HEK293 (cell line): ENCODE data around the gene GDPD5.

Experiments
- CTCF ChIA-PET: fragments of 350-600 bp; formaldehyde crosslinking; extraction: SDS; loops from one replicate; lab custom pipeline; 2021; ENCODE audit warnings: antibody characterized with exemption; lab: Yijun Ruan, JAX
- POLR2A ChIA-PET: fragments of 300-600 bp; formaldehyde crosslinking; extraction: SDS; loops from one replicate; lab custom pipeline; 2020; ENCODE audit warnings: antibody characterized with exemption, inconsistent platforms; lab: Yijun Ruan, JAX
- H3K27ac ChIP-seq: fragments of 200-500 bp; sonication (Bioruptor generic); 2 replicates; pipeline ENCODE4 v1.5.1; 2014; ENCODE audit warnings: low read depth, low read length, control low read depth, inconsistent platforms; ENCODE audit errors: extremely low read depth
- H3K36me3 ChIP-seq, 2 experiments: fragments of 200-500 bp in 1 of 2; sonication (Bioruptor generic) in 1 of 2; 1 replicate in 1 of 2; 2 replicates in 1 of 2; pipeline ENCODE4 v1.5.1; 2014 to 2017; ENCODE audit warnings: inconsistent platforms in 2 of 2, low read length in 2 of 2; ENCODE audit not compliant: control insufficient read depth in 2 of 2, insufficient read depth in 1 of 2
- H3K4me1 ChIP-seq: fragments of 200-500 bp; sonication (Bioruptor generic); 2 replicates; pipeline ENCODE4 v1.5.1; 2014; ENCODE audit warnings: mild to moderate bottlenecking, low read length, inconsistent platforms; ENCODE audit not compliant: control insufficient read depth, insufficient read depth
- H3K4me3 ChIP-seq: 2 replicates; pipeline ENCODE4 v1.5.1; 2011; ENCODE audit warnings: low read depth, mild to moderate bottlenecking, control low read depth, low read length, moderate library complexity
- H3K9me3 ChIP-seq: fragments of 200-500 bp; sonication (Bioruptor generic); 2 replicates; pipeline ENCODE4 v1.5.1; 2014; ENCODE audit warnings: low read depth, low read length, inconsistent platforms; ENCODE audit not compliant: control insufficient read depth, insufficient read depth
- GLIS1 ChIP-seq: fragments of 450-650 bp; formaldehyde crosslinking; IDR thresholded peaks from 2 replicates; pipeline ENCODE4 v1.5.1; 2016; ENCODE audit warnings: missing biosample characterization, missing genetic modification characterization
- PBX3 ChIP-seq: sonication (generic); formaldehyde crosslinking; IDR thresholded peaks from 2 replicates; pipeline ENCODE4 v1.8.1; 2022; ENCODE audit warnings: mild to moderate bottlenecking, moderate library complexity, missing genetic modification reagents
- PRDM4 ChIP-seq: fragments of 450-650 bp; formaldehyde crosslinking; IDR thresholded peaks from 2 replicates; pipeline ENCODE4 v1.5.1; 2017; ENCODE audit warnings: missing biosample characterization, missing genetic modification characterization
- YY2 ChIP-seq: fragments of 450-650 bp; formaldehyde crosslinking; IDR thresholded peaks from 2 replicates; pipeline ENCODE4 v1.5.1; 2016; ENCODE audit warnings: missing biosample characterization, missing genetic modification characterization
- ZBTB20 ChIP-seq: fragments of 450-650 bp; formaldehyde crosslinking; IDR thresholded peaks from 2 replicates; pipeline ENCODE4 v1.5.1; 2016; ENCODE audit warnings: missing biosample characterization, missing genetic modification characterization
- ZEB2 ChIP-seq: fragments of 450-650 bp; formaldehyde crosslinking; IDR thresholded peaks from 2 replicates; pipeline ENCODE4 v1.5.1; 2016; ENCODE audit warnings: missing biosample characterization, missing genetic modification characterization
- ZFP69B ChIP-seq: fragments of 450-650 bp; formaldehyde crosslinking; IDR thresholded peaks from 2 replicates; pipeline ENCODE4 v1.5.1; 2016; ENCODE audit warnings: missing biosample characterization, missing genetic modification characterization
- ZNF155 ChIP-seq: fragments of 450-650 bp; formaldehyde crosslinking; IDR thresholded peaks from 2 replicates; pipeline ENCODE4 v1.5.1; 2016; ENCODE audit warnings: missing biosample characterization, missing genetic modification characterization
- ZNF175 ChIP-seq: fragments of 450-650 bp; formaldehyde crosslinking; IDR thresholded peaks from 2 replicates; pipeline ENCODE4 v1.5.1; 2016; ENCODE audit warnings: missing biosample characterization, missing genetic modification characterization
- ZNF19 ChIP-seq: fragments of 450-650 bp; formaldehyde crosslinking; IDR thresholded peaks from 2 replicates; pipeline ENCODE4; 2016; ENCODE audit warnings: missing biosample characterization, missing genetic modification characterization, low read depth
- ZNF202 ChIP-seq: fragments of 450-650 bp; formaldehyde crosslinking; IDR thresholded peaks from 2 replicates; pipeline ENCODE4 v1.5.1; 2016; ENCODE audit warnings: missing biosample characterization, missing genetic modification characterization, borderline replicate concordance
- ZNF280D ChIP-seq: fragments of 450-650 bp; formaldehyde crosslinking; IDR thresholded peaks from 2 replicates; pipeline ENCODE4 v1.5.1; 2016; ENCODE audit warnings: missing biosample characterization, missing genetic modification characterization
- ZNF335 ChIP-seq: fragments of 450-650 bp; formaldehyde crosslinking; conservative IDR thresholded peaks from 2 replicates; pipeline ENCODE4 v1.5.1; 2016; ENCODE audit warnings: missing biosample characterization, missing genetic modification characterization
- ZNF354C ChIP-seq: fragments of 450-650 bp; formaldehyde crosslinking; IDR thresholded peaks from 2 replicates; pipeline ENCODE4 v1.5.1; 2016; ENCODE audit warnings: missing biosample characterization, missing genetic modification characterization, low read depth, borderline replicate concordance
- ZNF48 ChIP-seq: fragments of 450-650 bp; formaldehyde crosslinking; IDR thresholded peaks from 2 replicates; pipeline ENCODE4 v1.5.1; 2016; ENCODE audit warnings: missing biosample characterization, missing genetic modification characterization
- ZNF548 ChIP-seq: fragments of 450-650 bp; formaldehyde crosslinking; IDR thresholded peaks from 2 replicates; pipeline ENCODE4 v1.5.1; 2016; ENCODE audit warnings: missing biosample characterization, missing genetic modification characterization
- ZNF560 ChIP-seq: fragments of 450-650 bp; formaldehyde crosslinking; IDR thresholded peaks from 2 replicates; pipeline ENCODE4 v1.5.1; 2017; ENCODE audit warnings: missing biosample characterization, missing genetic modification characterization, borderline replicate concordance
- ZNF561 ChIP-seq: fragments of 450-650 bp; IDR thresholded peaks from 2 replicates; pipeline ENCODE4 v1.5.1; 2018; ENCODE audit warnings: missing biosample characterization, missing genetic modification characterization, borderline replicate concordance
- ZNF600 ChIP-seq: fragments of 450-650 bp; formaldehyde crosslinking; IDR thresholded peaks from 2 replicates; pipeline ENCODE4 v1.5.1; 2016; ENCODE audit warnings: missing biosample characterization, missing genetic modification characterization
- ZNF660 ChIP-seq: fragments of 450-650 bp; IDR thresholded peaks from 2 replicates; pipeline ENCODE4 v1.5.1; 2018; ENCODE audit warnings: missing biosample characterization, mild to moderate bottlenecking, missing genetic modification characterization
- ZNF785 ChIP-seq: fragments of 450-650 bp; formaldehyde crosslinking; IDR thresholded peaks from 2 replicates; pipeline ENCODE4 v1.5.1; 2016; ENCODE audit warnings: missing biosample characterization, missing genetic modification characterization
- TF ChIP-seq, protein P1 (sequence below): fragments of 450-650 bp; formaldehyde crosslinking; IDR thresholded peaks from 2 replicates; pipeline ENCODE4 v1.5.1; 2016; ENCODE audit warnings: missing biosample characterization, missing genetic modification characterization
- TF ChIP-seq, protein P2 (sequence below): fragments of 450-650 bp; formaldehyde crosslinking; IDR thresholded peaks from 2 replicates; pipeline ENCODE4 v1.5.1; 2016; ENCODE audit warnings: missing biosample characterization, missing genetic modification characterization

Gene GDPD5

GRCh38 chr11:75485742-75486141, 40.0 kb downstream of the GDPD5 start:
- no peaks in the 10 kb centered on the region for H3K9me3 ChIP-seq
- CTCF ChIA-PET: interaction anchor here (0.7 to 1.0 kb wide), 3 partner anchors 39 to 96 kb away, joined by 3 to 4 read pairs (median 3); no protein-coding TSS in a partner anchor
- H3K4me1 ChIP-seq: no peaks in the 10 kb centered on the region
- TF ChIP-seq, protein P1, sequence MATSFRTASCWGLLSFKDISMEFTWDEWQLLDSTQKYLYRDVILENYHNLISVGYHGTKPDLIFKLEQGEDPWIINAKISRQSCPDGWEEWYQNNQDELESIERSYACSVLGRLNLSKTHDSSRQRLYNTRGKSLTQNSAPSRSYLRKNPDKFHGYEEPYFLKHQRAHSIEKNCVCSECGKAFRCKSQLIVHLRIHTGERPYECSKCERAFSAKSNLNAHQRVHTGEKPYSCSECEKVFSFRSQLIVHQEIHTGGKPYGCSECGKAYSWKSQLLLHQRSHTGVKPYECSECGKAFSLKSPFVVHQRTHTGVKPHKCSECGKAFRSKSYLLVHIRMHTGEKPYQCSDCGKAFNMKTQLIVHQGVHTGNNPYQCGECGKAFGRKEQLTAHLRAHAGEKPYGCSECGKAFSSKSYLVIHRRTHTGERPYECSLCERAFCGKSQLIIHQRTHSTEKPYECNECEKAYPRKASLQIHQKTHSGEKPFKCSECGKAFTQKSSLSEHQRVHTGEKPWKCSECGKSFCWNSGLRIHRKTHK: no peak
- TF ChIP-seq ZNF561 (tag by site-specific recombination): no peak
- TF ChIP-seq ZNF600 (tag by site-specific recombination): no peak
- no peak for TF ChIP-seq ZNF560 (tag by site-specific recombination)
- TF ChIP-seq, protein P2, sequence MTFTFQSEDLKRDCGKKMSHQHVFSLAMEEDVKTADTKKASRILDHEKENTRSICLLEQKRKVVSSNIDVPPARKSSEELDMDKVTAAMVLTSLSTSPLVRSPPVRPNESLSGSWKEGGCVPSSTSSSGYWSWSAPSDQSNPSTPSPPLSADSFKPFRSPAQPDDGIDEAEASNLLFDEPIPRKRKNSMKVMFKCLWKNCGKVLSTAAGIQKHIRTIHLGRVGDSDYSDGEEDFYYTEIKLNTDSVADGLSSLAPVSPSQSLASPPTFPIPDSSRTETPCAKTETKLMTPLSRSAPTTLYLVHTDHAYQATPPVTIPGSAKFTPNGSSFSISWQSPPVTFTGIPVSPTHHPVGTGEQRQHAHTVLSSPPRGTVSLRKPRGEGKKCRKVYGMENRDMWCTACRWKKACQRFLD (tag by site-specific recombination): no peak
- no peak for TF ChIP-seq ZNF175
- no peak for TF ChIP-seq ZNF785 (tag by site-specific recombination)
- TF ChIP-seq ZNF155 (tag by site-specific recombination): no peak
- TF ChIP-seq ZNF335 (tag by site-specific recombination): no peak
- no peak for TF ChIP-seq PBX3 (CRISPR knock-in tag)
- TF ChIP-seq ZNF19 (tag by site-specific recombination): no peak
- TF ChIP-seq ZEB2 (tag by site-specific recombination): no peak
- POLR2A ChIA-PET: no interaction called here
- no peaks in the 10 kb centered on the region for H3K36me3 ChIP-seq
- H3K27ac ChIP-seq: no peak overlapping the region
- no peak overlapping the region for H3K4me3 ChIP-seq

DNA sequence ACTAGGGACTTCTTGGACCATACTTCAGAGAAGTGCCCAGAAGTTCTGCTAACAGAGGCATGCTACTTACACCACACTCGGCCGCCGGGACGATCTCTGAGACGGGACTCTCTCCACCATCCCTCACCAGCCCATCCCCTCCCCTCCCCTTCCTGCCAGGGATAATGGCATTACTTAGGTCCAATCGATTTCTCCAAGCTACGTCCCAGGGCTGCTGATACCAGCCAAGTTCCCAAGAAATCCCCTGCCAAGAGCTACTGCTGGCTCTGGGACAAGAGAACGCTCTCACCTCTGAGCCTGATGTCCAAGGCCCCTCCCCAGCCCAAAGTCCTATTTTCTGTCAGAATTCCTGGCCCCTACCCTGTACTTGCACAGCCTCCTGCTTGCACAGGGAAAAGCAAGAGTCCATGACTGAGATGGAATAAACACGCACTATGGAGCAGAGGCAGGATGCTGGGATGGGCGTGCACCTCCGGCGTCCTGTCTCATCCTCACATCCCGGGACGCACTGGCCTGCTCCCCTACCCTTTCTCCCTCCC, 42.7 kb downstream of the GDPD5 start:
- H3K4me3 ChIP-seq: no peak overlapping the region
- H3K36me3 ChIP-seq: no peaks in the 10 kb centered on the region
- no peak overlapping the region for H3K27ac ChIP-seq
- CTCF ChIA-PET: interaction anchor here (2.8 kb wide), 1 partner anchor 38 kb away, joined by 11 read pairs; no protein-coding TSS in a partner anchor
- no peaks in the 10 kb centered on the region for H3K9me3 ChIP-seq
- POLR2A ChIA-PET: no interaction called here
- H3K4me1 ChIP-seq: no peaks in the 10 kb centered on the region
- TF ChIP-seq YY2 (tag by site-specific recombination) (no peak), PRDM4 (tag by site-specific recombination) (no peak), ZNF354C (tag by site-specific recombination) (no peak), ZNF48 (tag by site-specific recombination) (no peak), ZFP69B (tag by site-specific recombination) (no peak), ZBTB20 (tag by site-specific recombination) (no peak), PBX3 (CRISPR knock-in tag) (no peak), ZNF548 (no peak), ZNF202 (no peak), GLIS1 (no peak), ZNF280D (tag by site-specific recombination) (no peak), ZNF660 (no peak)
- TF ChIP-seq, protein P2 (tag by site-specific recombination): no peak
